ENCODE results near the gene DPP10.

DNA sequence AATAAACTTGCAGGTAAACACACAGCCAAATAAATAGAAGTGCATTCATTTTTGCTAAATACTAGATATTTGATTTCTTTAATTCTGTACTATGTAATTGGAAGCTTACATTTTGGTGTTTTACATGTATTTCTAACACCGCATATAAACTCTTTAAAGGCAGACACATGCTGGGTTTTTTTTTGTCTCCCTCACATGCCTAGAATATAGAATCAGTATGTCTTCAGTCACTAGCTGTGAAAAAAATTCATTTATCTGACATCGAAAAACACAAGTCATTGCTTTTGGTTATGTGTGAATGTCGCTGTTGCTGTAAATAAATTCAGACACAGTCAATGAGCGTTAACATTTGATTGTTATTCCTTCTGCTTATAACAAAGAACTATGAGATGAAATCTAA, 1101.0 kb downstream of the DPP10 start:
- TF ChIP-seq, protein P1, sequence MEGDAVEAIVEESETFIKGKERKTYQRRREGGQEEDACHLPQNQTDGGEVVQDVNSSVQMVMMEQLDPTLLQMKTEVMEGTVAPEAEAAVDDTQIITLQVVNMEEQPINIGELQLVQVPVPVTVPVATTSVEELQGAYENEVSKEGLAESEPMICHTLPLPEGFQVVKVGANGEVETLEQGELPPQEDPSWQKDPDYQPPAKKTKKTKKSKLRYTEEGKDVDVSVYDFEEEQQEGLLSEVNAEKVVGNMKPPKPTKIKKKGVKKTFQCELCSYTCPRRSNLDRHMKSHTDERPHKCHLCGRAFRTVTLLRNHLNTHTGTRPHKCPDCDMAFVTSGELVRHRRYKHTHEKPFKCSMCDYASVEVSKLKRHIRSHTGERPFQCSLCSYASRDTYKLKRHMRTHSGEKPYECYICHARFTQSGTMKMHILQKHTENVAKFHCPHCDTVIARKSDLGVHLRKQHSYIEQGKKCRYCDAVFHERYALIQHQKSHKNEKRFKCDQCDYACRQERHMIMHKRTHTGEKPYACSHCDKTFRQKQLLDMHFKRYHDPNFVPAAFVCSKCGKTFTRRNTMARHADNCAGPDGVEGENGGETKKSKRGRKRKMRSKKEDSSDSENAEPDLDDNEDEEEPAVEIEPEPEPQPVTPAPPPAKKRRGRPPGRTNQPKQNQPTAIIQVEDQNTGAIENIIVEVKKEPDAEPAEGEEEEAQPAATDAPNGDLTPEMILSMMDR (conservative IDR thresholded peaks at IDR 0.05; ENCODE audit: low read length), result no peak
- TF ChIP-seq EZH2phosphoT487 (IDR thresholded peaks at IDR 0.05; ENCODE audit: borderline replicate concordance), result no peak
